ENCODE measurements around the gene MAP3K20. TPM values are rescaled to one million over a fixed set of nuclear protein-coding genes. Genes with fewer than 3 reads are reported as not detected.

The MAP3K20 gene
- total RNA-seq, 4 donors from 2014 or later: 24.1 to 34.5 (median 25.6) TPM

DNA sequence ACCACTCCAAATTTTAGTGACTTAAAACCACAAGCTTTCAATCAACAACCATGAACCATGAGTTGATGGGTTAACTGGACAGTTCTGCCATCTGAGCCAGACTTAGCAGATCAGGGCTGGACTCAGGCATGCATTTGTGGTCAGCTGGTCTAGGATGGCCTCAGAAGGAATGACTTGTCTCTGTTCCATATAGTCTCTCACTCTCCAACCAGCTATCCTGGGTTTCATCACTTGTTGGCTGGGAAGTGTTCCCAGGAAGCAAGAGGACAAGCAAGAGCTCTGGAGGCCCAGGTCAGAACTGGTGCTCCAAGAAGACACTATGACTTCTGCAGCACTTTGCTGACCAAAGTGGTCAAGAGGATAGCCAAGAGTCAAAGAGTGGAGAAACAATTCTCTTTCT, 17.5 kb upstream of the MAP3K20 start:
- H3K4me3 ChIP-seq (replicated peaks in 1 of 3): no peak overlapping the region
- H3K27ac ChIP-seq: no peak overlapping the region
- H3K27me3 ChIP-seq: no peaks in the 10 kb centered on the region
- no peak for DNase-seq
- TF ChIP-seq, protein P1, sequence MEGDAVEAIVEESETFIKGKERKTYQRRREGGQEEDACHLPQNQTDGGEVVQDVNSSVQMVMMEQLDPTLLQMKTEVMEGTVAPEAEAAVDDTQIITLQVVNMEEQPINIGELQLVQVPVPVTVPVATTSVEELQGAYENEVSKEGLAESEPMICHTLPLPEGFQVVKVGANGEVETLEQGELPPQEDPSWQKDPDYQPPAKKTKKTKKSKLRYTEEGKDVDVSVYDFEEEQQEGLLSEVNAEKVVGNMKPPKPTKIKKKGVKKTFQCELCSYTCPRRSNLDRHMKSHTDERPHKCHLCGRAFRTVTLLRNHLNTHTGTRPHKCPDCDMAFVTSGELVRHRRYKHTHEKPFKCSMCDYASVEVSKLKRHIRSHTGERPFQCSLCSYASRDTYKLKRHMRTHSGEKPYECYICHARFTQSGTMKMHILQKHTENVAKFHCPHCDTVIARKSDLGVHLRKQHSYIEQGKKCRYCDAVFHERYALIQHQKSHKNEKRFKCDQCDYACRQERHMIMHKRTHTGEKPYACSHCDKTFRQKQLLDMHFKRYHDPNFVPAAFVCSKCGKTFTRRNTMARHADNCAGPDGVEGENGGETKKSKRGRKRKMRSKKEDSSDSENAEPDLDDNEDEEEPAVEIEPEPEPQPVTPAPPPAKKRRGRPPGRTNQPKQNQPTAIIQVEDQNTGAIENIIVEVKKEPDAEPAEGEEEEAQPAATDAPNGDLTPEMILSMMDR (IDR thresholded peaks at IDR 0.05): no peak
- TF ChIP-seq POLR2A (IDR thresholded peaks at IDR 0.05): no peak
- peaks cover 0 to 3% of the 10 kb centered on the region in 2 donors for H3K4me1 ChIP-seq
- H3K36me3 ChIP-seq: no peaks in the 10 kb centered on the region
- H3K9me3 ChIP-seq: no peaks in the 10 kb centered on the region
- intact Hi-C loops (cut with DNase I): no loop called here

- Histone ChIP-seq H3K4me3 (replicated peaks in 1 of 3) (no peak overlapping the region), H3K4me1 (no peaks in the 10 kb centered on the region), H3K27ac (no peak overlapping the region), H3K9me3 (no peaks in the 10 kb centered on the region), H3K36me3 (no peaks in the 10 kb centered on the region), H3K27me3 (no peaks in the 10 kb centered on the region)
- TF ChIP-seq, protein P1 (IDR thresholded peaks at IDR 0.05): no peak
- no peak for TF ChIP-seq POLR2A (IDR thresholded peaks at IDR 0.05)
- DNase-seq: no peak
- 79 to 86% methylated on average over 2 of the region's 2 CpGs for WGBS, 2 donors
- intact Hi-C loops (cut with DNase I): no loop called here
These were observed 17.0 kb upstream of the MAP3K20 start for GRCh38 chr2:173058673-173059072.

DNA sequence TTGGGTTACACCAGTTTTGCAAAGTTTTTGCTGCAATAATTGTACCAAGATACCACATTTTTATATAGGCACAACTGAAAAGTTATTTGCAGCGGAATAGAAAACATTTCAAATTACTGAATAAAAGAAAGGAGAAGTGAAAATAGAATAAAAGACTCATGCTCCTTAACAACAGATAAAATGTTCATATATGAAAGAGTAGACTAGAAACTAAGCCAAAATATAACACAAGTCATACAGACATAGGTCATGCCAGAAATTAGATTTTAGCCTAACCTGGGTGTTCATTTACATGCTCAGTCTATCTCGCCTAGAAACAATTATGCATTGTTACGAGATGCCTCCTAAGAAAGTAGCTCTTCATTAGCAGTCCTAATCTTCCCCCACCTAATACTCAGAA, 16.4 kb upstream of the MAP3K20 start:
- WGBS, 2 donors: 96% methylated on average over 3 of the region's 3 CpGs
- no peaks in the 10 kb centered on the region for H3K9me3 ChIP-seq
- H3K27me3 ChIP-seq: no peaks in the 10 kb centered on the region
- intact Hi-C loops (cut with DNase I): no loop called here
- TF ChIP-seq, protein P1 (IDR thresholded peaks at IDR 0.05): no peak
- TF ChIP-seq POLR2A (IDR thresholded peaks at IDR 0.05): no peak
- no peak overlapping the region for H3K4me3 ChIP-seq (replicated peaks in 1 of 3)
- no peaks in the 10 kb centered on the region for H3K4me1 ChIP-seq
- no peaks in the 10 kb centered on the region for H3K36me3 ChIP-seq
- no peak overlapping the region for H3K27ac ChIP-seq
- no peak for DNase-seq

DNA sequence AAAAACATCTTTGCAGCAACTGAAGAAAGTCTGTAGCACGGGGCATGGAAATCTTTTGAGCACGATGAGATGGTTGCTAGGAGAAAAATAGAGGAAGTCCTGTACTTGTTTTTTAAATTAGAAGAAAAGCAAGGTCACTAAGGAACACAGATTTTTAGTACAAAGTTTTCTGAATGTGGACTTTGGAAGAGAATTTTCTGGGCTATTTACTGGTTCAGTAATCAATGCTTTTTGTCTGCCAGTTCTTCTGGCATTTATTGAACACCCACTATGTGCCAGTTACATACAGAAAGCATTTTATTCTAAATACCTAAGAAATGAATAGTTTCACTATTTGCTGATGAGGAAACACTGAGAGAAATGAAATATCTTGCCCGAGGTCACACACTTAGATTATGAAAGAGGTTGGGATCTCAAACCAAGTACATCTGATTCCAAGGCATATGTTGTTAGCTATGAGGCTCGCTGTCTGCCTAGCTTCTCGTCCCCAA, 15.6 kb upstream of the MAP3K20 start:
- 61 to 75% methylated on average over 5 of the region's 5 CpGs for WGBS, 2 donors
- Histone ChIP-seq H3K27me3 (no peaks in the 10 kb centered on the region), H3K4me3 (replicated peaks in 1 of 3) (no peak overlapping the region), H3K27ac (no peak overlapping the region), H3K36me3 (no peaks in the 10 kb centered on the region), H3K4me1 (no peaks in the 10 kb centered on the region), H3K9me3 (no peaks in the 10 kb centered on the region)
- intact Hi-C loops (cut with DNase I): no loop called here
- DNase-seq: no peak
- TF ChIP-seq, protein P1 (IDR thresholded peaks at IDR 0.05): no peak
- no peak for TF ChIP-seq POLR2A (IDR thresholded peaks at IDR 0.05)

- no peak for TF ChIP-seq POLR2A (IDR thresholded peaks at IDR 0.05)
- TF ChIP-seq, protein P1 (IDR thresholded peaks at IDR 0.05): no peak
- no peaks in the 10 kb centered on the region for H3K36me3 ChIP-seq
- WGBS, 2 donors: 90 to 94% methylated on average over 4 of the region's 4 CpGs
- H3K4me3 ChIP-seq (replicated peaks in 1 of 3): no peak overlapping the region
- no peaks in the 10 kb centered on the region for H3K4me1 ChIP-seq
- intact Hi-C loops (cut with DNase I): no loop called here
- H3K27ac ChIP-seq: no peak overlapping the region
- H3K27me3 ChIP-seq: no peaks in the 10 kb centered on the region
- no peak for DNase-seq
- H3K9me3 ChIP-seq: no peaks in the 10 kb centered on the region
These were observed 12.8 kb upstream of the MAP3K20 start for GRCh38 chr2:173062801-173063200.

All from thyroid gland (tissue), 4 donors.